ENCODE measurements around the gene PATL2.
A peak's percentile ranks its signal among the peaks of the same experiment; 100 is the strongest.
"Not testable (repeated sequence)": the region's sequence is repeated elsewhere in the genome, so short reads cannot be mapped to it uniquely, and the experiment has no call there.

The PATL2 gene

GRCh38 chr15:44719293-44719999 lies 8.3 kb upstream of the PATL2 start:
- peak; percentile 87 for DNase-seq

GRCh38 chr15:44718927-44719292 lies 7.8 kb upstream of the PATL2 start:
- DNase-seq, result no peak

DNA sequence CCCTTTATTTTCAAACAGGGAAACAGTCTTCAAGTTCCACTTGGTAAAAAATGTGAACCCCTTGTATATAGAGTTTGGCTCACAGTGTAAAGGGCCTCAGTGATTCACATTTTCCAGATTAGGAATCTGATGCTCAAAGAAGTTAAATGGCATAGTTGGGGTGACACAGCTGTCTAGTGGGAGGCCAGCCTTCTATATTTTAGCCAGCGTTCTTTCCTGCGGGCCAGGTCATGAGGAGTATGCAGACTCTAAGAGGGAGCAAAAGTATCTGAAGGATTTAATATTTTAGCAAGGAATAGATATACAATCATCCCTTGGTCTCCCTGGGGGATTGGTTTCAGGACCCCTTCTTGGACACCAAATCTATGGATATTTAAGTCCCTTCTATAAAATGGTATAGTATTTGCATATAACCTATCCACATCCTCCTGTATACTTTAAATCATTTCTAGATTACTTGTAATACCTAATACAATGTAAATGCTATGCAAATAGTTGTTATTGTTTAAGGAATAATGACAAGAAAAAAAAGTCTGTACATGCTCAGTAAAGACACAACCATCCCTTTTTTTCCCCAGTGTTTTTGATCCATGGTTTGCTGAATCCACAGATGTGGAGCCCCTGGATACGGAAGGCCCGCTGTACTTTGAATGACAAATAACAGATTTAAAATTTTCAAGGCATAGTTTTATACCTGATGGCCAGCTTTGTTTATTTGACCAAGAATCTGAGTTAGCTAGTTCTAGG lies 7.2 kb upstream of the PATL2 start:
- peak; percentile 32 for DNase-seq

- no peak for DNase-seq
Measured at GRCh38 chr15:44716983-44717602, 6.0 kb upstream of the PATL2 start.

DNA sequence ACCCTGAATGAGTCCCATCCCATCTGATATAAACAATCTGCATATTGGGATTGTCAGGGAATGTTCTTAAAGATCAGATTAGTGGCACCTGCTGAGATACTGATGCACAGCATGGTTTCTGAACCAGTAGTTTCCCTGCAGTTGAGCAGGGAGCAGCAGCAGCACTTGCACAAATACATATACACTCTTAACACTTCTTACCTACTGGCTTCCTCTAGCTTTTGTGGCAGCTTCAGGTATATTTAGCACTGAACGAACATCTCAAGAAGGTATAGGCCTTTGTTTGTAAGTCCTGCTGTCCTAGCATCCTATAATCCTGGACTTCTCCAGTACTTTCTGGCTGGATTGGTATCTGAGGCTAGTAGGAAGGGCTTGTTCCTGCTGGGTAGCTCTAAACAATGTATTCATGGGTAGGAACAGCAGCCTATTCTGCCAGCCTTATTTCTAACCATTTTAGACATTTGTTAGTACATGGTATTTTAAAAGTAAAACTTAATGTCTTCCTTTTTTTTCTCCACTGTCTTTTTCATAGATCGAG lies 4.7 kb upstream of the PATL2 start:
- DNase-seq, result no peak

- peak; percentile 57 for DNase-seq
Measured at GRCh38 chr15:44715142-44715796, 4.1 kb upstream of the PATL2 start.

DNA sequence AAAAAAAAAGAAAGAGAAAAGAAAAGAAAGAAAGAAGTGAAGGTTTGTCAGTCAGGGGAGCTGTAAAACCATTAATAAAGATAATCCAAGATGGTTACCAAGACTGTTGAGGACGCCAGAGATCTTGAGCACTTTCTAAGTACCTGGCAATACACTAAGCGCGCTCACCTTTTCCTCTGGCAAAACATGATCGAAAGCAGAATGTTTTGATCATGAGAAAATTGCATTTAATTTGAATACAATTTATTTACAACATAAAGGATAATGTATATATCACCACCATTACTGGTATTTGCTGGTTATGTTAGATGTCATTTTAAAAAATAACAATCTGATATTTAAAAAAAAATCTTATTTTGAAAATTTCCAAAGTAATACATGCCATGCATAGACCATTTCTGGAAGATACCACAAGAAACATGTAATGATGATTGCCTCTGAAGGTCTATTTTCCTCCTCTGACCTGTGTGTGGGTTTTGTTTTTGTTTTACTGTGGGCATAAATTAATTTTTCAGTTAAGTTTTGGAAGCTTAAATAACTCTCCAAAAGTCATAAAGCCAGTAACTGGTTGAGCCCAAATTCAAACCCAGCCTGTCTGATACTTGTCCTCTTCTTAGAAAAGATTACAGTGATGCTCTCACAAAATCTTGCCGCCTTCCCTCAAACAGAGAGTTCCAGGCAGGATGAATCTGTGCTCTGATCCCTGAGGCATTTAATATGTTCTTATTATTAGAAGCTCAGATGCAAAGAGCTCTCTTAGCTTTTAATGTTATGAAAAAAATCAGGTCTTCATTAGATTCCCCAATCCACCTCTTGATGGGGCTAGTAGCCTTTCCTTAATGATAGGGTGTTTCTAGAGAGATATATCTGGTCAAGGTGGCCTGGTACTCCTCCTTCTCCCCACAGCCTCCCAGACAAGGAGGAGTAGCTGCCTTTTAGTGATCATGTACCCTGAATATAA lies 2.2 kb upstream of the PATL2 start:
- DNase-seq, result peak; percentile 68

DNA sequence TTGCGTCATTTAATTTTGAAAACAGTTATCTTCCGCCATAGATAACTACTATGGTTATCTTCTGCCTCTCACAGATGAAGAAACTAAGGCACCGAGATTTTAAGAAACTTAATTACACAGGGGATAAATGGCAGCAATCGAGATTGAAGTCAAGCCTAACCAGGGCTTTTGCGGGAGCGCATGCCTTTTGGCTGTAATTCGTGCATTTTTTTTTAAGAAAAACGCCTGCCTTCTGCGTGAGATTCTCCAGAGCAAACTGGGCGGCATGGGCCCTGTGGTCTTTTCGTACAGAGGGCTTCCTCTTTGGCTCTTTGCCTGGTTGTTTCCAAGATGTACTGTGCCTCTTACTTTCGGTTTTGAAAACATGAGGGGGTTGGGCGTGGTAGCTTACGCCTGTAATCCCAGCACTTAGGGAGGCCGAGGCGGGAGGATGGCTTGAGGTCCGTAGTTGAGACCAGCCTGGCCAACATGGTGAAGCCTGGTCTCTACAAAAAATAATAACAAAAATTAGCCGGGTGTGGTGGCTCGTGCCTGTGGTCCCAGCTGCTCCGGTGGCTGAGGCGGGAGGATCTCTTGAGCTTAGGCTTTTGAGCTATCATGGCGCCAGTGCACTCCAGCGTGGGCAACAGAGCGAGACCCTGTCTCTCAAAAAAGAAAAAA lies 1.4 kb upstream of the PATL2 start:
- peak; percentile 87 for DNase-seq

GRCh38 chr15:44711743-44712345 lies 721 bp upstream of the PATL2 start:
- peak; percentile 78 for DNase-seq

DNA sequence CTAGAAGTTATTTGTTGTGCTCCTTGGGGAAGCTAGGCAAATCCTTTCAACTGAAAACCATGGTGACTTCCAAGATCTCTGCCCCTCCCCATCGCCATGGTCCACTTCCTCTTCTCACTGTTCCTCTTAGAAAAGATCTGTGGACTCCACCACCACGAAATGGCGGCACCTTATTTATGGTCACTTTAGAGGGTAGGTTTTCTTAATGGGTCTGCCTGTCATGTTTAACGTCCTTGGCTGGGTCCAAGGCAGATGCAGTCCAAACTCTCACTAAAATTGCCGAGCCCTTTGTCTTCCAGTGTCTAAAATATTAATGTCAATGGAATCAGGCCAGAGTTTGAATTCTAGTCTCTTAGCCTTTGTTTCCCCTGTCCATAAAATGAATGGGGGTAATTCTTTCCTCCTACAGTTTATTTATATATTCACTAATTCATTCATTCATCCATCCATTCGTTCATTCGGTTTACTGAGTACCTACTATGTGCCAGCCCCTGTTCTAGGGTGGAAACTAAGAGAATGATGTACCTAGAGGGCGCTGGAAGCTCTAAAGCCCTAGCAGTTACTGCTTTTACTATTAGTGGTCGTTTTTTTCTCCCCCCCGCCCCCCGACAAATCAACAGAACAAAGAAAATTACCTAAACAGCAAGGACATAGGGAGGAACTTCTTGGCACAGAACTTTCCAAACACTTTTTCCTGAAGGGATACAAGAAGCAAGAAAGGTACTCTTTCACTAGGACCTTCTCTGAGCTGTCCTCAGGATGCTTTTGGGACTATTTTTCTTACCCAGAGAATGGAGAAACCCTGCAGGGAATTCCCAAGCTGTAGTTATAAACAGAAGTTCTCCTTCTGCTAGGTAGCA lies 657 bp downstream of the PATL2 start:
- DNase-seq, result peak; percentile 80

DNA sequence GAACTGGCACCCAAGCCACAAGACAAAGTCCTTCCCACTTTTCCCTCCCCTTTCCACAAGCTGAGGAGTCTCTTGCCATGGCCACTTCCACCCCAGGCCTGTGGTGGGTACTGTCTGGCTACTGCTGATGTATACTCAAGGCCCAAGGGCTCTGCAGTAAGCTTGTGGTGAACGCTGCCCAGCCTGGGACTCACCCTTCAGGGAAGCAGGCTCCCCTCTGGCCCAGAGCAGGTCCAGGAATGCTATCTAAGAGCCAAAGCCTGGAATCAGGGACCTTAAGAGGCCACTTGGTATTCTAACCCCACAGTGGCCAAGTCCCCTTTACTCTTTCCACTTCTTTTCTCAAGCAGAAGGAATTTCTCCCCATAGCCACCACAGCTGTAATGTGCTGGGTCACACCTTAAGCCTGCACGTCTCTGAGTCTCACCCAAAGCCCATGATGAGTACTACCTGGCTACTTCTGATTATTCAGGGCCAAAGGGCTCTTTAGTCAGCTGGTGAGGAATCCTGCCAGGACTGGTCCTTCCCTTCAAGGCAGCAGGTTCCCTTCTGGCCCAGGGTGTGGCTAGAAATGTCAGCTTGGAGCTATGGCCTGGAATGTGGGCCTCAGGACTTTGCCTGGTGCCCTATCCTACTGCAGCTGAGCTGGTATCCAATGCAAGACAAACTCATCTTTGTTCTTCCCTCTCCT lies 4.0 kb downstream of the PATL2 start:
- no peak for DNase-seq

GRCh38 chr15:44706401-44706800 lies 4.7 kb downstream of the PATL2 start:
- no peak for DNase-seq

- no peak for DNase-seq
Measured at GRCh38 chr15:44705986-44706385, 5.1 kb downstream of the PATL2 start.

GRCh38 chr15:44700676-44701075 lies 10.4 kb downstream of the PATL2 start:
- not testable (repeated sequence) for DNase-seq

DNA sequence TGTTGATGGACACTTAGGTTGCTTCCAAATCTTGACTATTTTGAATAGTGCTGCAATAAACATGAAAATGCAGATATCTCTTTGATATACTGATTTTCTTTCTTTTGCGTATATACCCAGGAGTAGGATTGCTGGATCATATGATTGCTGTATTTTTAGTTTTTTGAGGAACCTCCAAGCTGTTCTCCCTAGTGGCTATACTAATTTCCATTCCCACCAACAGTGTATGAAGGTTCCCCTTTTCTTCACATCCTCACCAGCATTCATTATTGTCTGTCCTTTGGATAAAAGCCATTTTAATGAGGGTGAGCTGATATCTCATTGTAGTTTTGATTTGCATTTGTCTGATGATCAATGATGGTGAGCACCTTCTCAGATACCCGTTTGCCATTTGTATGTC lies 12.5 kb downstream of the PATL2 start:
- no peak for DNase-seq

DNA sequence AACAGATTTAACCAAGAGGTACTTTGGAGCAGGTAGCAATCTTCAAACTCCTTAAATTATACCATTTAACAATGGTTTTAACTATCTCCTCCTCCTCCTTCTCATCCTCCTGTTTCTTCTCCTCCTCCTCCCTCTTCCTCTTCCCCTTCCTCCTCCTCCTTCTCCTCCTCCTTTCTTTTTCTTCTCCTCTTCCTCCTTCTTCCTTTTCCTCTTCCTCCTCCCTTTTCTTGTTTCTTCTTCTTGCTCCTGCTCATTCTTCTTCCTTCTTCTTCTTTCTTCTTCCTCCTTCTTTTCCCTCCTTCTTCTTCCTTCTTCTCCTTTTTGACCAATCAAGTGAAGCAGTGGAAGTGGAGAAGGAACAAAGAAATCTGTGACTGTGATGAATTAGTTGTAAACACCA lies 14.1 kb downstream of the PATL2 start:
- DNase-seq, result no peak

DNA sequence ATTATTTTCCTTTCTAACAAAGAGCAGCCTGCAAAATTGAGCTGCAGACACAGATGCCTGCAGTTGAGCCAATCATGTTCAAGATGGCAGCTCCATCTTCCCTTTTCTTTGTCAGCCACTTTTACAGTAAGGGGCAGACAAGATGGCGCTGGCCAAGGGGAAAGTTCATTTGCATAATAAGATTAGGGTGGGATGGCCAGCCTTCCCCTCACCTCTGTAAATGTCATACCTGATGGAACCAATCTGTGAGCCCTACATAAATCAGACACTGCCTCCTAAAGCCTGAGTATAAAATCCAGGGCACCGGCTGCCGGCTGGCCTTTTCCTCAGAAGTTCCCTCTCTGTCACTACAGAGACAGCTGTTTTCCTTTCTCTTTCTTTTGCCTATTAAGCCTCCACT lies 15.8 kb downstream of the PATL2 start:
- DNase-seq, result no peak

- DNase-seq, result no peak
Measured at GRCh38 chr15:44694416-44694815, 16.7 kb downstream of the PATL2 start.

GRCh38 chr15:44692659-44693058 lies 18.5 kb downstream of the PATL2 start:
- no peak for DNase-seq
